Neural progenitor cell (in vitro differentiated cells): ENCODE data around the gene PSMA3. TPM values are rescaled to one million over a fixed set of nuclear protein-coding genes. Genes with fewer than 3 reads are reported as not detected.
A peak's percentile ranks its signal among the peaks of the same experiment; 100 is the strongest.

Source experiments
- DNase-seq: peaks from one replicate; pipeline ENCODE4 v3.0.0-alpha.2; 2016; ENCODE audit warnings: low spot score
- H2AFZ ChIP-seq: fragments of 200-600 bp; sonication (generic); replicated peaks from 2 replicates; pipeline ENCODE4 v1.6.1; 2016; ENCODE audit warnings: antibody characterized with exemption
- H3F3A ChIP-seq: fragments of 200-600 bp; sonication (generic); 2 replicates; pipeline ENCODE4 v1.6.1; 2016; ENCODE audit warnings: antibody characterized with exemption, low read depth
- H3K27ac ChIP-seq: fragments of 200-600 bp; sonication (generic); 2 replicates; pipeline ENCODE4 v1.5.1; 2016; ENCODE audit warnings: mild to moderate bottlenecking
- H3K27me3 ChIP-seq: fragments of 200-600 bp; sonication (generic); 2 replicates; pipeline ENCODE4 v1.6.1; 2016; ENCODE audit warnings: mild to moderate bottlenecking, moderate library complexity
- H3K36me3 ChIP-seq: fragments of 200-600 bp; sonication (generic); 2 replicates; pipeline ENCODE4 v1.5.1; 2016
- H3K4me1 ChIP-seq: fragments of 200-600 bp; sonication (generic); 2 replicates; pipeline ENCODE4 v1.6.1; 2016; ENCODE audit warnings: mixed run types
- H3K4me2 ChIP-seq: fragments of 200-600 bp; sonication (generic); 2 replicates; pipeline ENCODE4 v1.6.1; 2016
- H3K4me3 ChIP-seq: fragments of 200-600 bp; sonication (generic); 2 replicates; pipeline ENCODE4 v1.5.1; 2016
- H3K79me2 ChIP-seq: fragments of 200-600 bp; sonication (generic); 2 replicates; pipeline ENCODE4 v1.6.1; 2016; ENCODE audit warnings: low read depth
- H3K9ac ChIP-seq: fragments of 200-600 bp; sonication (generic); 2 replicates; pipeline ENCODE4 v1.6.1; 2016
- H3K9me3 ChIP-seq: fragments of 200-600 bp; sonication (generic); 2 replicates; pipeline ENCODE4 v1.5.1; 2016; ENCODE audit warnings: low read depth
- H4K20me1 ChIP-seq: fragments of 200-600 bp; sonication (generic); 2 replicates; pipeline ENCODE4 v1.6.1; 2016; ENCODE audit warnings: low read depth
- H3K27ac Mint-ChIP-seq: 3 replicates; pipeline ENCODE4 v1.8.0; 2021; ENCODE audit warnings: mixed read lengths
- H3K27me3 Mint-ChIP-seq: 2 replicates; pipeline ENCODE4 v1.8.0; 2022; ENCODE audit warnings: low read depth, mild to moderate bottlenecking, inconsistent platforms, moderate library complexity, mixed read lengths; ENCODE audit not compliant: insufficient read depth
- H3K36me3 Mint-ChIP-seq: 3 replicates; pipeline ENCODE4 v1.8.0; 2021; ENCODE audit warnings: mixed read lengths
- H3K4me1 Mint-ChIP-seq: 3 replicates; pipeline ENCODE4 v1.8.0; 2021; ENCODE audit warnings: mixed read lengths
- H3K4me3 Mint-ChIP-seq: 3 replicates; pipeline ENCODE4 v1.8.0; 2021; ENCODE audit warnings: mild to moderate bottlenecking, moderate library complexity, mixed read lengths
- H3K9me3 Mint-ChIP-seq: 3 replicates; pipeline ENCODE4 v1.8.0; 2020; ENCODE audit warnings: mixed read lengths
- CTCF ChIP-seq: fragments of 200-600 bp; sonication (generic); IDR thresholded peaks from 2 replicates; pipeline ENCODE4 v1.5.1; 2017; ENCODE audit warnings: antibody characterized with exemption, mild to moderate bottlenecking
- EZH2 ChIP-seq: fragments of 200-600 bp; sonication (generic); IDR thresholded peaks from 2 replicates; pipeline ENCODE4 v1.6.1; 2017; ENCODE audit warnings: antibody characterized with exemption, mild to moderate bottlenecking, moderate library complexity
- EZH2phosphoT487 ChIP-seq: fragments of 200-600 bp; sonication (generic); IDR thresholded peaks from 2 replicates; pipeline ENCODE4 v1.6.1; 2017; ENCODE audit warnings: antibody characterized with exemption
- total RNA-seq: library from RNA; depleted of rRNA; stranded (reverse); fragments of >200 nt; gene quantifications from 2 replicates; pipeline ENCODE4 v1.2.3, GENCODE V29; 2015; ENCODE audit warnings: low replicate concordance

PSMA3 gene
- total RNA-seq, 1 donor from 2014 or later = 268 TPM

- Mint-ChIP-seq H3K4me3 (peak within 1 kb of the TSS; percentile 98), H3K27ac (peak within 1 kb of the TSS; percentile 86), H3K27me3 (no peaks in the 10 kb centered on the region), H3K9me3 (no peaks in the 10 kb centered on the region), H3K4me1 (peaks cover 8% of the 10 kb centered on the region), H3K36me3 (peaks cover 4% of the 10 kb centered on the region)
- no peaks in the 10 kb centered on the region for H3K9me3 ChIP-seq
- peak within 1 kb of the TSS; percentile 89 for H3K4me2 ChIP-seq
- H4K20me1 ChIP-seq = no peaks in the 10 kb centered on the region
- peaks cover 21% of the 10 kb centered on the region for H3K79me2 ChIP-seq
- peak within 1 kb of the TSS; percentile 99 for H3K4me3 ChIP-seq
- peak within 1 kb of the TSS; percentile 86 for H3K27ac ChIP-seq
- DNase-seq = peak; percentile 90
- peak within 1 kb of the TSS; percentile 98 for H2AFZ ChIP-seq
- H3F3A ChIP-seq = peaks cover 5% of the 10 kb centered on the region
- H3K4me1 ChIP-seq = peaks cover 10% of the 10 kb centered on the region
- no peak for TF ChIP-seq EZH2phosphoT487
- TF ChIP-seq CTCF = no peak
- TF ChIP-seq EZH2 = no peak
- no peaks in the 10 kb centered on the region for H3K36me3 ChIP-seq
- H3K27me3 ChIP-seq = no peaks in the 10 kb centered on the region
- H3K9ac ChIP-seq = peak within 1 kb of the TSS; percentile 92
Observed at GRCh38 chr14:58199726-58200479, 44.7 kb upstream of the PSMA3 start, which contains the start of gene ACTR10. Gene ACTR10, plus strand, starts transcription at chr14:58200149. Its CDS starts 69 bp downstream, at chr14:58200218.

- H3K27ac ChIP-seq = peak overlapping the region; percentile 86
- H3K27me3 Mint-ChIP-seq = no peaks in the 10 kb centered on the region
- H3K4me3 Mint-ChIP-seq = peak overlapping the region; percentile 98
- no peaks in the 10 kb centered on the region for H3K27me3 ChIP-seq
- peak overlapping the region; percentile 98 for H2AFZ ChIP-seq
- TF ChIP-seq EZH2 (no peak), CTCF (no peak), EZH2phosphoT487 (no peak)
- peaks cover 4% of the 10 kb centered on the region for H3K36me3 Mint-ChIP-seq
- H3F3A ChIP-seq = peaks cover 5% of the 10 kb centered on the region
- H3K4me1 Mint-ChIP-seq = peaks cover 8% of the 10 kb centered on the region
- H3K4me2 ChIP-seq = peak overlapping the region; percentile 85
- H3K36me3 ChIP-seq = no peaks in the 10 kb centered on the region
- H3K4me3 ChIP-seq = peak overlapping the region; percentile 99
- H3K79me2 ChIP-seq = peaks cover 21% of the 10 kb centered on the region
- peak overlapping the region; percentile 92 for H3K9ac ChIP-seq
- peak overlapping the region; percentile 73 for H3K27ac Mint-ChIP-seq
- no peaks in the 10 kb centered on the region for H4K20me1 ChIP-seq
- H3K4me1 ChIP-seq = peaks cover 10% of the 10 kb centered on the region
- no peaks in the 10 kb centered on the region for H3K9me3 Mint-ChIP-seq
- DNase-seq = no peak
- H3K9me3 ChIP-seq = no peaks in the 10 kb centered on the region
Observed at GRCh38 chr14:58200480-58200841, 44.2 kb upstream of the PSMA3 start.

GRCh38 chr14:58200846-58201245 is 43.8 kb upstream of the PSMA3 start:
- Mint-ChIP-seq H3K27me3 (no peaks in the 10 kb centered on the region), H3K36me3 (peaks cover 4% of the 10 kb centered on the region), H3K9me3 (no peaks in the 10 kb centered on the region), H3K4me3 (peak overlapping the region; percentile 98), H3K4me1 (peaks cover 8% of the 10 kb centered on the region), H3K27ac (peak overlapping the region; percentile 73)
- Histone ChIP-seq H3K27ac (no peak overlapping the region), H3K79me2 (peaks cover 21% of the 10 kb centered on the region), H3K4me2 (peak overlapping the region; percentile 85), H3F3A (peaks cover 5% of the 10 kb centered on the region), H3K27me3 (no peaks in the 10 kb centered on the region), H3K9me3 (no peaks in the 10 kb centered on the region), H2AFZ (peak overlapping the region; percentile 98), H3K4me1 (peaks cover 10% of the 10 kb centered on the region), H3K36me3 (no peaks in the 10 kb centered on the region), H4K20me1 (no peaks in the 10 kb centered on the region), H3K9ac (peak overlapping the region; percentile 92), H3K4me3 (peak overlapping the region; percentile 99)
- TF ChIP-seq EZH2phosphoT487 (no peak), EZH2 (no peak), CTCF (no peak)
- DNase-seq = no peak
